GM10266 (cell line): ENCODE data around the gene SETBP1.
A peak's percentile ranks its signal among the peaks of the same experiment; 100 is the strongest.

Experiments
- DNase-seq: peaks from one replicate; pipeline ENCODE4 v3.0.0; 2012; ENCODE audit errors: extremely low spot score
- TF ChIP-seq, protein P1 (sequence below): IDR thresholded peaks from 2 replicates; pipeline ENCODE4 v1.5.1; 2012; ENCODE audit warnings: mild to moderate bottlenecking, low read depth; ENCODE audit not compliant: control insufficient read depth, insufficient read depth; ENCODE audit errors: missing control alignments

Gene SETBP1

DNA sequence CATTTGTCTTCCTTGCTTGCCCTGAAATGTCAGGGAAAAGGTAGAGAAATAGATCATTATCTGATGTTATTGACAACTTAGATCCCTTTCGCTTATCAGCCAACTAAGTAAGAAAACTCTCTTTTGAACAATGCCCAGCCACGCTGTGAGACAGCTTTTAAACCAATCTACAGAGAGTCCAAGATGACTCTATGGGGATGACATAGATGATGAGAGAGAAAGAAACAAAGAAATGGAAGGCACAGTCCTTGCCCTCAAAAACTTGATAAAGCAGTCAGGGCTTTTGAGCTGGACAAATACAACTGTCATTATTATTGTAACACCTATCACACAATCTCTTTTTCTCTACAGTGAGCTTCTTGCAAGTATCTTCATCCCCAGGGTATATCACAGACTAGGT, 222.6 kb downstream of the SETBP1 start:
- DNase-seq, result no peak
- TF ChIP-seq, protein P1, sequence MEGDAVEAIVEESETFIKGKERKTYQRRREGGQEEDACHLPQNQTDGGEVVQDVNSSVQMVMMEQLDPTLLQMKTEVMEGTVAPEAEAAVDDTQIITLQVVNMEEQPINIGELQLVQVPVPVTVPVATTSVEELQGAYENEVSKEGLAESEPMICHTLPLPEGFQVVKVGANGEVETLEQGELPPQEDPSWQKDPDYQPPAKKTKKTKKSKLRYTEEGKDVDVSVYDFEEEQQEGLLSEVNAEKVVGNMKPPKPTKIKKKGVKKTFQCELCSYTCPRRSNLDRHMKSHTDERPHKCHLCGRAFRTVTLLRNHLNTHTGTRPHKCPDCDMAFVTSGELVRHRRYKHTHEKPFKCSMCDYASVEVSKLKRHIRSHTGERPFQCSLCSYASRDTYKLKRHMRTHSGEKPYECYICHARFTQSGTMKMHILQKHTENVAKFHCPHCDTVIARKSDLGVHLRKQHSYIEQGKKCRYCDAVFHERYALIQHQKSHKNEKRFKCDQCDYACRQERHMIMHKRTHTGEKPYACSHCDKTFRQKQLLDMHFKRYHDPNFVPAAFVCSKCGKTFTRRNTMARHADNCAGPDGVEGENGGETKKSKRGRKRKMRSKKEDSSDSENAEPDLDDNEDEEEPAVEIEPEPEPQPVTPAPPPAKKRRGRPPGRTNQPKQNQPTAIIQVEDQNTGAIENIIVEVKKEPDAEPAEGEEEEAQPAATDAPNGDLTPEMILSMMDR, result no peak

DNA sequence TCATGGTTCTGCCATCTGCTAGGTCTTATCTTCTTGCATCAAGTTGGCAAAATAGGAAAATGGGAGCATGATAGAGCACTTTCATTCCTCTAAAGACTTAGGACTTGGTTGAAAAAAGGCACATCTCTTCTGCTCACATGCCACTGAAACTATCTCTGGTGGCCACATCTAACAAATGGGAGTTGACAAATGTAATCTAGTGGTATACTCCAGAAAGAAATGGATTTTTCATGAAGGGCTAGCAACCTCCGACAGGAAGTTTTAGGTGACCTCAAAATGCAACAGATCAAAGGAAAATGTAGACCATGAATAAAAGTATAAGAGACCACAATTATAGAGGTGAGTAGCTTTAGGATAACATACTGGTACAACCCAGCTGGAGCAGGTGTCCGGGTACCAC, 224.1 kb downstream of the SETBP1 start:
- TF ChIP-seq, protein P1, result no peak
- DNase-seq, result no peak

GRCh38 chr18:44909191-44909719, 228.6 kb downstream of the SETBP1 start:
- TF ChIP-seq, protein P1, result no peak
- DNase-seq, result peak; percentile 27

- TF ChIP-seq, protein P1, result no peak
- no peak for DNase-seq
These were observed 230.6 kb downstream of the SETBP1 start for GRCh38 chr18:44911260-44911659.

DNA sequence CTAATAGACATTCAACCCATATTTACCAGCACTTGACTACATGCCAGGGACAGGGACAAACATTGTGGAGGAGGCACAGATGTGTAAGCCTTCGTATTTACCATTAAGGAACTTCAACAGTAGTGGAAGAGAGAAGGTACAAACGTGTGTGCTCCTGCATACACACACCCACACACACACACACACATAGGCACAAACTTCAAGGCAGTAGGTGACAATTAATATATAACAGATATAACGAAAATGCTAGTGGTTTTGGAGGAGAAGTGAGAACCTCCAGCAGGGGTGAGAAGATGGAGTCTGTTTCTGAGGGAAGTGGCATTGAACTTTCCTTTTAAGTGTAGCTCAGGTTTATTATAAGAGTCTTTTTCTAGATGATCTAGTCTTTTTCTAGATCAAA, 231.1 kb downstream of the SETBP1 start:
- TF ChIP-seq, protein P1, result no peak

DNA sequence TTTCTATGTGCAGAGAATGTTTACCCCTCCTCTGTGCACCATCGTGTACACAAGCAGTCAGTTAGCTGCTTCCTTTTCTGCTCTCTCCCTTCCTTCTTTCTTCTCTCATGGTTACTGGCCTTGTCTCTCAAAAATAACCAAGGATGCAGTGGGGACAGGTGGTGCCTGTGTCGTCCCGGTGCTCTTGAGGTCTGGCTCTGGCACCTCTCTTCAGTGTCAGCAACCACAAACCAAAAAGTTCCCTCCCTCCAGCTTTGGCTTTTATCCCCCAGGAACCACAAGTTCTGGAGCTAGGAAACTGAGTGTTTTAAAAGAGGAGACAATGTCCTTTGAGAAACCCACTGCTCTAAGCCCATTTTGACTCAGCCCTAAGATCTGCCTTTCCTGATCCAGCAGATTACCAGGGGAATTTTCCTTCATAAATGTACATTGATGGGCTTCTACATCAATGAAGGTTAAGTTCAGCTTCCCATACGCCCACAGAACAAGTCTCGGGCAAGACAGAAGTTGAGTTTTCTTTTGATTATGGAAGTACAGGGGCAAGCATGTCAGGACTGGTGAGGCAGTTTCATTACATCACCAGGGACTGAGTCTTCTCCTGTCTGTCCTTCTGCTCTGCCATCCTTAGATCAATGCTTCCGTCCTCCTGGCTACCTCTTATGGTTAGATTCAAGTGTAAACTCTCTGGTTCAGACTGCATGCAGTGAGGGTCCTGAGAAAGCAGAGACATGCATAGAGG, 232.2 kb downstream of the SETBP1 start:
- DNase-seq, result no peak
- TF ChIP-seq, protein P1, result no peak

More for the DNA sequence above, 231.1 kb downstream of the SETBP1 start:
- no peak for DNase-seq

DNA sequence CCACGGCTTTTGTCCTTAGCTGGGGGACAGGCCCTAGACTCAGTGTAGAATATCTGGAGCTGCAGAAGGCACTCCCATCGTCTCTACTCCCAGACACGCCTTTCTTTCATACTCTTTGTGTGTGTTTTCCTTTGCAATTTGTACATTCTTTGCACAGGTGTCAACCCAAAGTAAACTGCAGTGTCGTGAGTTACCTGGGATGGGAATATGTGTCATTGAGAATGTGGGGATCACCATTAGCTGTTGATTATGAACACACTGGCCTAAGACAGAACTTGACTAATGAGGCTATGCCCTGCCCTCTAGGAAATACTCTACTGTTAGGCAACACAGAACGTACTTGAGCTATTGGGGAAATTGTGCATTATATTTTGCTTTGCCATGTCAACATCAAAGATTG, 233.3 kb downstream of the SETBP1 start:
- no peak for DNase-seq
- TF ChIP-seq, protein P1, result no peak
